Omental fat pad (tissue), 4 donors: ENCODE measurements around the gene SCYL1. TPM values are rescaled to one million over a fixed set of nuclear protein-coding genes. Genes with fewer than 3 reads are reported as not detected.

Experiments
- ATAC-seq: fragments of 150-250 bp; one replicate; pipeline ENCODE4 v1.9.1; 2016; ENCODE audit warnings: mild to moderate bottlenecking, moderate library complexity; ENCODE audit not compliant: low FRiP score
- DNase-seq: peaks from one replicate; pipeline ENCODE4 v3.0.0-alpha.2; 2019; ENCODE audit warnings: low spot score
- CTCF ChIP-seq, 3 donors: fragments of 450-650 bp; IDR thresholded peaks; one replicate each; pipeline ENCODE4 v1.5.1; 2016 to 2017; ENCODE audit warnings: antibody characterized with exemption in 3 of 3, mild to moderate bottlenecking in 3 of 3, moderate library complexity in 2 of 3
- total RNA-seq, 4 donors: library from RNA; depleted of rRNA; stranded (reverse); fragments of >200 nt; gene quantifications; one replicate each; pipeline ENCODE4 v1.1.0, GENCODE V29; 2016

Gene SCYL1
- total RNA-seq, 4 donors from 2014 or later = 75.4 to 105 (median 88.8) TPM

GRCh38 chr11:65578134-65578533, 53.3 kb downstream of the SCYL1 start:
- DNase-seq (no peak), ATAC-seq (no peak)
- no peak for TF ChIP-seq CTCF (IDR thresholded peaks at IDR 0.05)

GRCh38 chr11:65578667-65579066, 53.8 kb downstream of the SCYL1 start:
- DNase-seq (no peak), ATAC-seq (no peak)
- no peak for TF ChIP-seq CTCF (IDR thresholded peaks at IDR 0.05)

- no peak for ATAC-seq
Measured at GRCh38 chr11:65579291-65579690, 54.4 kb downstream of the SCYL1 start.

GRCh38 chr11:65580031-65580692, 55.3 kb downstream of the SCYL1 start:
- ATAC-seq = no peak
- TF ChIP-seq CTCF (IDR thresholded peaks at IDR 0.05) = no peak
- DNase-seq = no peak

More at GRCh38 chr11:65579291-65579690, 54.4 kb downstream of the SCYL1 start:
- TF ChIP-seq CTCF (IDR thresholded peaks at IDR 0.05) = no peak
- no peak for DNase-seq

GRCh38 chr11:65580756-65581155, 55.9 kb downstream of the SCYL1 start:
- DNase-seq (no peak), ATAC-seq (no peak)
- no peak for TF ChIP-seq CTCF (IDR thresholded peaks at IDR 0.05)

- TF ChIP-seq CTCF (IDR thresholded peaks at IDR 0.05) = no peak
- DNase-seq (no peak), ATAC-seq (no peak)
Measured at GRCh38 chr11:65581928-65582327, 57.0 kb downstream of the SCYL1 start.

GRCh38 chr11:65583589-65583988, 58.7 kb downstream of the SCYL1 start:
- ATAC-seq (no peak), DNase-seq (no peak)
- TF ChIP-seq CTCF (IDR thresholded peaks at IDR 0.05) = no peak
